Activated T-cell treated with anti-CD3 and anti-CD28 coated beads for 4 hours (primary cell): ENCODE data around the gene FAAP100.

ENCODE experiments used
- DNase-seq: peaks from one replicate; pipeline ENCODE4 v3.0.0-alpha.2; 2020

Gene FAAP100

GRCh38 chr17:81575836-81576235 is 23.7 kb upstream of the FAAP100 start:
- DNase-seq = no peak

- DNase-seq = no peak
Measured at GRCh38 chr17:81574643-81574956, 22.4 kb upstream of the FAAP100 start.

- DNase-seq = no peak
Measured at GRCh38 chr17:81573794-81574642, 21.9 kb upstream of the FAAP100 start.

- DNase-seq = no peak
Measured at GRCh38 chr17:81572563-81573168, 20.5 kb upstream of the FAAP100 start.

GRCh38 chr17:81570964-81571363 is 18.8 kb upstream of the FAAP100 start:
- no peak for DNase-seq

GRCh38 chr17:81569986-81570514 is 17.9 kb upstream of the FAAP100 start:
- DNase-seq = no peak

GRCh38 chr17:81568416-81568815 is 16.3 kb upstream of the FAAP100 start:
- no peak for DNase-seq

GRCh38 chr17:81567191-81567590 is 15.0 kb upstream of the FAAP100 start:
- no peak for DNase-seq

GRCh38 chr17:81566461-81567126 is 14.4 kb upstream of the FAAP100 start:
- no peak for DNase-seq

GRCh38 chr17:81565231-81565630 is 13.1 kb upstream of the FAAP100 start:
- no peak for DNase-seq

- no peak for DNase-seq
Measured at GRCh38 chr17:81564778-81565177, 12.6 kb upstream of the FAAP100 start.

GRCh38 chr17:81563861-81564586 is 11.9 kb upstream of the FAAP100 start:
- DNase-seq = no peak

- no peak for DNase-seq
Measured at GRCh38 chr17:81561494-81561885, 9.3 kb upstream of the FAAP100 start.

GRCh38 chr17:81558941-81559806 is 7.0 kb upstream of the FAAP100 start:
- no peak for DNase-seq

GRCh38 chr17:81558115-81558468 is 5.9 kb upstream of the FAAP100 start:
- DNase-seq = no peak

- DNase-seq = no peak
Measured at GRCh38 chr17:81557276-81558114, 5.3 kb upstream of the FAAP100 start.

GRCh38 chr17:81556863-81557262 is 4.7 kb upstream of the FAAP100 start:
- DNase-seq = no peak

GRCh38 chr17:81556175-81556691 is 4.1 kb upstream of the FAAP100 start:
- DNase-seq = no peak

- no peak for DNase-seq
Measured at GRCh38 chr17:81553616-81554181, 1.5 kb upstream of the FAAP100 start.

GRCh38 chr17:81553018-81553615 is 964 bp upstream of the FAAP100 start:
- DNase-seq = peak; percentile 61
